Suprapubic skin (tissue), 4 donors: ENCODE measurements around the gene HTRA2. TPM values are rescaled to one million over a fixed set of nuclear protein-coding genes. Genes with fewer than 3 reads are reported as not detected.

ENCODE experiments used
- DNase-seq, 2 donors: peaks; one replicate each; pipeline ENCODE4 v3.0.0-alpha.2; 2019; ENCODE audit warnings: low spot score in 2 of 2
- H3K27ac ChIP-seq: fragments of 200-600 bp; sonication (generic); one replicate; pipeline ENCODE4 v1.5.1; 2019
- H3K27me3 ChIP-seq: fragments of 200-600 bp; sonication (generic); one replicate; pipeline ENCODE4 v1.5.1; 2019
- H3K36me3 ChIP-seq: fragments of 200-600 bp; sonication (generic); one replicate; pipeline ENCODE4 v1.5.1; 2019
- H3K4me1 ChIP-seq: fragments of 200-600 bp; sonication (generic); one replicate; pipeline ENCODE4 v1.5.1; 2019
- H3K4me3 ChIP-seq: fragments of 200-600 bp; sonication (generic); one replicate; pipeline ENCODE4 v1.5.1; 2019; ENCODE audit warnings: mild to moderate bottlenecking
- H3K9me3 ChIP-seq: fragments of 200-600 bp; sonication (generic); one replicate; pipeline ENCODE4 v1.5.1; 2019
- EP300 ChIP-seq: sonication (generic); formaldehyde crosslinking; IDR thresholded peaks from one replicate; pipeline ENCODE4 v1.6.1; 2017; ENCODE audit warnings: antibody characterized with exemption
- POLR2A ChIP-seq, 2 donors: fragments of 450-650 bp; IDR thresholded peaks; one replicate each; pipeline ENCODE4 v1.6.1; 2017; ENCODE audit warnings: antibody characterized with exemption in 2 of 2, mild to moderate bottlenecking in 2 of 2, moderate library complexity in 2 of 2
- POLR2AphosphoS5 ChIP-seq, 3 donors: sonication (generic); formaldehyde crosslinking; IDR thresholded peaks; one replicate each; pipeline ENCODE4 v1.6.1; 2017; ENCODE audit warnings: antibody characterized with exemption in 3 of 3
- WGBS: methylation state at CpG from one replicate; pipeline ENCODE4 v1.1.5; 2018; 5-methylcytosine and 5-hydroxymethylcytosine counted together
- total RNA-seq, 4 donors: library from RNA; depleted of rRNA; stranded (reverse); fragments of >200 nt; gene quantifications; one replicate each; pipeline ENCODE4 v1.1.0, GENCODE V29; 2016
- TF ChIP-seq, protein P1 (sequence below), 2 donors: fragments of 200-600 bp in 1 of 2; fragments of 450-650 bp in 1 of 2; sonication (generic) in 1 of 2; IDR thresholded peaks; one replicate each; pipeline ENCODE4 v1.5.1; 2016 to 2019; ENCODE audit warnings: antibody characterized with exemption in 2 of 2, mild to moderate bottlenecking in 1 of 2, moderate library complexity in 1 of 2

HTRA2 gene
- total RNA-seq, 4 donors from 2014 or later, result 23.7 to 31.2 (median 27.1) TPM

DNA sequence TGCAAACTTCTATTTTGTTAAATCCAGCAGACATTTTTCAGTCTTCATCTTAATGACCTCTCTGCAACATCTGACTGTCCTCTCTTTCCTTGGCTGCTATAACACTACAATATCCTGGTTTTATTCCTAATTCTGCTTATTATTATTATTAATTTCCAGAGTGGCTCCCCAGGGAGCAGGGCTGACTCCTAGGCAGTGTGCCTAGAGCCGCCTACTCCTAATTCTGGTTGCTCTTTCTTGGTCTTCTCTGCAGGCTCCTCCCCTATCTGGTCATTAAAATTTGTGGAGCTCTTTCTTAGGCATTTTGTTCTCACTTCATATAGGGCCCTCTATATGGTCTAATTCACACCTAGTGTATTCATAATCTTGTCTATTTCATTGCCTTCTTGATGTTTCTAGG lies 13.2 kb downstream of the HTRA2 start:
- TF ChIP-seq, protein P1, sequence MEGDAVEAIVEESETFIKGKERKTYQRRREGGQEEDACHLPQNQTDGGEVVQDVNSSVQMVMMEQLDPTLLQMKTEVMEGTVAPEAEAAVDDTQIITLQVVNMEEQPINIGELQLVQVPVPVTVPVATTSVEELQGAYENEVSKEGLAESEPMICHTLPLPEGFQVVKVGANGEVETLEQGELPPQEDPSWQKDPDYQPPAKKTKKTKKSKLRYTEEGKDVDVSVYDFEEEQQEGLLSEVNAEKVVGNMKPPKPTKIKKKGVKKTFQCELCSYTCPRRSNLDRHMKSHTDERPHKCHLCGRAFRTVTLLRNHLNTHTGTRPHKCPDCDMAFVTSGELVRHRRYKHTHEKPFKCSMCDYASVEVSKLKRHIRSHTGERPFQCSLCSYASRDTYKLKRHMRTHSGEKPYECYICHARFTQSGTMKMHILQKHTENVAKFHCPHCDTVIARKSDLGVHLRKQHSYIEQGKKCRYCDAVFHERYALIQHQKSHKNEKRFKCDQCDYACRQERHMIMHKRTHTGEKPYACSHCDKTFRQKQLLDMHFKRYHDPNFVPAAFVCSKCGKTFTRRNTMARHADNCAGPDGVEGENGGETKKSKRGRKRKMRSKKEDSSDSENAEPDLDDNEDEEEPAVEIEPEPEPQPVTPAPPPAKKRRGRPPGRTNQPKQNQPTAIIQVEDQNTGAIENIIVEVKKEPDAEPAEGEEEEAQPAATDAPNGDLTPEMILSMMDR (IDR thresholded peaks at IDR 0.05), result no peak
- TF ChIP-seq POLR2AphosphoS5 (IDR thresholded peaks at IDR 0.05) (no peak), POLR2A (IDR thresholded peaks at IDR 0.05) (no peak), EP300 (no peak)
- 81% methylated on average over 1 of the region's 1 CpG for WGBS
- DNase-seq, result no peak

DNA sequence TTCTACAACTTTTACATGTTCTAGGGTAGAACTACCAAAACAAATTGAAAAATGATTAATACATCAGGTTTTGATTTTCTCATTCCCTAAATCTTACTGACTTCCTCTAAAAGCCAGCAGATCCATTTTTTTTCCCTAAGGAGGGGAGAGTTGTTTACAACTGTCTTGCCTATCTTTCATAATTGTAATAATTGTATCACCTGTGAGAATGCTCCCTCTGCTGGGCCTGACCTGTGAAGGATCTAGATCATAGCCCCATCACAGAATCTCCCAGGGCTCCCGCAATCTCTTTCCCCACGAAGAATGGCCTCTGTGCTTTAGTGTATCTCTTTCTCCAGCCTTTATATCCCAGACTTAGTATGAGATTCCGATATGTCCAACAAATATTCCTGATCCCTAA lies 14.9 kb downstream of the HTRA2 start:
- TF ChIP-seq EP300 (no peak), POLR2AphosphoS5 (IDR thresholded peaks at IDR 0.05) (no peak), POLR2A (IDR thresholded peaks at IDR 0.05) (no peak)
- TF ChIP-seq, protein P1 (IDR thresholded peaks at IDR 0.05), result no peak
- Histone ChIP-seq H3K36me3 (no peaks in the 10 kb centered on the region), H3K27me3 (peaks cover 5% of the 10 kb centered on the region), H3K27ac (no peak overlapping the region), H3K4me1 (peaks cover 18% of the 10 kb centered on the region), H3K4me3 (no peak overlapping the region), H3K9me3 (no peaks in the 10 kb centered on the region)
- DNase-seq, result no peak
- 88% methylated on average over 3 of the region's 3 CpGs for WGBS

More for the DNA sequence above, 13.2 kb downstream of the HTRA2 start:
- H3K27me3 ChIP-seq, result no peaks in the 10 kb centered on the region
- H3K27ac ChIP-seq, result no peak overlapping the region
- H3K4me3 ChIP-seq, result no peak overlapping the region
- peaks cover 2% of the 10 kb centered on the region for H3K4me1 ChIP-seq
- no peaks in the 10 kb centered on the region for H3K36me3 ChIP-seq
- no peaks in the 10 kb centered on the region for H3K9me3 ChIP-seq

DNA sequence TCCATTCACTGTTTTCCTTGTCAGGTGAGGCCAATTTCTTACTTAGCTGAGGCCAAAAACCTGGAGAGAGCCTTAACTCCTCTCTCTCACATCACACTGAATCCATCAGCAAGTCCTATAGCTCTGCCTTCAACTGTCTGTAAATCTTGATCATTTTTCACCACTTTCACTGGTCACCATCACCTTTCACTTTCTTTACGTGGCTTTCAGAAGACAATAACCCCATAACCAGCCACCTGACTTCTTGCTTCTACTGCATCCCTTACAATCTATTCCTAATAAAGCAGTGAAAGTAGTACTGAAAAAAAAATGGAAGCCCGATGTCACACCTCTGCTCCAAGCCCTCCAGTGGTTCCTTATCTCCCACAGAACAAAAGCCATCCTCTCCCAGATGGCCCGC lies 16.3 kb downstream of the HTRA2 start:
- Histone ChIP-seq H3K4me3 (no peak overlapping the region), H3K27me3 (peaks cover 5% of the 10 kb centered on the region), H3K36me3 (no peaks in the 10 kb centered on the region), H3K4me1 (peaks cover 16% of the 10 kb centered on the region), H3K27ac (no peak overlapping the region), H3K9me3 (no peaks in the 10 kb centered on the region)
- TF ChIP-seq EP300, result no peak
- TF ChIP-seq, protein P1 (IDR thresholded peaks at IDR 0.05), result no peak
- no peak for TF ChIP-seq POLR2A (IDR thresholded peaks at IDR 0.05)
- no peak for TF ChIP-seq POLR2AphosphoS5 (IDR thresholded peaks at IDR 0.05)
- WGBS, result 93% methylated on average over 3 of the region's 3 CpGs
- DNase-seq, result no peak

DNA sequence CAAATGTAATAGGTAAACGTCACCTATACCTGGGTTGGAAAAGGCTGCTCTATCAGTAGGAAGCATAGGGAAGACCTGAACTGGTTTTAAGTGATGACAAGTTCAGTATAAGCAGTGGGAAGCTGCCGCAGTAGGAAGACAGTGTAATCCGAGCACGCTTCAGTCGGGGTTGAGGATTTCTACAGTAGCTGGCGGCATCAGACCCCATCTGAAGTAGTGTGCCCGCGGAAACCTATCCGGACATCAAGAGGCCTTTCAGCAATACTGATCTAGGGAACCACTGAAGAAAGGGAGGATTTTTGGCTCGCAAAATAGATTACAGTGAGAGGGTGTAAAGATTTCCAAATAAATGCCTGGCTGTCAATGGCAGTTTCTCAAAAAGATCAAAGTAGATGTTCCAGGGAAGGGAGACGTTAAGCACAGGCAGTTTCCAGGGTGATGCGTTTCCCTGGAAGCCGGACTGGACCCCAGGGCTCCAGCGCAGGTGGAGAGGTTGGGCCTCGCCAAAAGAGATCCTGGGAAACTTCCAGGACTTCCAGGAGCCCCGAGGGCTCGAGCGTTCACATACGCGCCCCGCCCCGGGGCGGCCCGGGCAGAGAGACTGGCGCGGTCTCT lies 18.7 kb downstream of the HTRA2 start:
- Histone ChIP-seq H3K4me3 (peak overlapping the region; percentile 67), H3K36me3 (no peaks in the 10 kb centered on the region), H3K9me3 (no peaks in the 10 kb centered on the region), H3K4me1 (peaks cover 18% of the 10 kb centered on the region), H3K27ac (peak overlapping the region; percentile 69), H3K27me3 (peaks cover 5% of the 10 kb centered on the region)
- TF ChIP-seq POLR2A (IDR thresholded peaks at IDR 0.05), result no peak
- no peak for TF ChIP-seq POLR2AphosphoS5 (IDR thresholded peaks at IDR 0.05)
- TF ChIP-seq EP300, result no peak
- TF ChIP-seq, protein P1 (IDR thresholded peaks at IDR 0.05), result no peak
- WGBS, result 15% methylated on average over 19 of the region's 26 CpGs
- no peak for DNase-seq

DNA sequence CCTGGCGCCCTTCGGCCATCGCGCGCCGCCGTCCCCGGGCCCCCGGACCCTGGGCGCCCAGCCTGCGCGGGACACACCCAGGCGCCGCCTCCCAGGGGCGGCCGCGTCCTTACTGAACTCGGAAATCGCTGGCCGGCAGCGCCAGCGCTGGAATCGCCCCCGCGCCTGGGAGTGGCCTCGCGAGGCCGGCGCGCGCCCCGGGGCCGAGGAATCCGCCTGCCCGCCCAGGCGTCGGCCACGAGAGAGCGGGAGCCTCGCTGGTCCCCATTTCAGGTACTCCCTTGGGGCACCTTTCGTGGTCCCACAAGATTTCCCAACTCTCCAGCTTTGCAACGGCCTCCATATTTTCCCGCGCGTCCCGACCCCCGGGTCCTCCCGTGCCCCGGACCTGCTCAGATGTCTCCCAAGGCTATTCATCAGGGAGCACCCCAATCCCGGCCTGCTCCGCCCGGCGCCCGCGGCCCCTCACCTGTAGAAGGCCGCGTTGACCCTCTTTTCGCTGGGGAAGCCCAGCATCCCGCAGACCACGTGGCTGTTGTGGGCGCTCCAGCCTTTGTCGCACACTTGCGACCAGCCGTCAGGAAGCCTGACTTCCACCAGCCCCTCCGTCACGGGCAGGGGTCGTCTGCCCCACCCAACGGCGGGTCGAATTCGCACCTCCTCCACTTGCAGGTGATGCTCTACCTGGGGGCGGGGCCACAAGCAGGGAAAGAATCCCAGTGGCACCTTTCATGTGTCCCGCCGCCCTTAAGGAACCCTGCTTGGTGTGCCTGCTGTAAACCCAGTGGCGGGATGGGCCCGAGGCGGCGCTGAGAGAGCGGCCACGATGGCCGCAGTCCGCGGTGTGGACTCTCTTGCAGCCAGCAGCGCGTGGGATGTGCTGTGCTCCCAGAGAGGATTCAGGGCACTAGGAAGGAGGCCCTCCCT lies 19.4 kb downstream of the HTRA2 start:
- no peak for DNase-seq
- Histone ChIP-seq H3K36me3 (no peaks in the 10 kb centered on the region), H3K27me3 (peaks cover 6% of the 10 kb centered on the region), H3K4me1 (peaks cover 25% of the 10 kb centered on the region), H3K4me3 (peak overlapping the region; percentile 67), H3K27ac (peak overlapping the region; percentile 69), H3K9me3 (no peaks in the 10 kb centered on the region)
- 10% methylated on average over 31 of the region's 85 CpGs for WGBS
- TF ChIP-seq POLR2A (IDR thresholded peaks at IDR 0.05) (peak in 1 of 2 donors; percentile 14), EP300 (no peak)
